Mononuclear cell (primary cell): ENCODE data around the gene GULP1. TPM values are rescaled to one million over a fixed set of nuclear protein-coding genes. Genes with fewer than 3 reads are reported as not detected.
"Not testable (repeated sequence)": the region's sequence is repeated elsewhere in the genome, so short reads cannot be mapped to it uniquely, and the experiment has no call there.

Experiments used
- H3K27me3 ChIP-seq: 2 replicates; pipeline ENCODE4 v1.6.0; 2011; ENCODE audit warnings: low read length, control low read depth; ENCODE audit not compliant: insufficient read depth
- H3K4me1 ChIP-seq: 2 replicates; pipeline ENCODE4 v1.5.1; 2011; ENCODE audit warnings: mild to moderate bottlenecking, low read length, control low read depth; ENCODE audit not compliant: insufficient read depth
- H3K4me3 ChIP-seq: 2 replicates; pipeline ENCODE4 v1.5.1; 2011; ENCODE audit warnings: mild to moderate bottlenecking, low read length, moderate library complexity
- H3K9me3 ChIP-seq: 2 replicates; pipeline ENCODE4 v1.5.1; 2011; ENCODE audit warnings: low read depth, mild to moderate bottlenecking, control low read depth, low read length
- total RNA-seq: library from RNA; depleted of rRNA; stranded (reverse); fragments of >200 nt; gene quantifications from one replicate; pipeline ENCODE4 v1.2.3, GENCODE V29; 2012

GULP1 gene
- total RNA-seq, 1 donor = under 0.01 TPM

GRCh38 chr2:188601391-188601790 lies 309.7 kb downstream of the GULP1 start:
- H3K4me1 ChIP-seq = no peaks in the 10 kb centered on the region
- no peak overlapping the region for H3K4me3 ChIP-seq
- H3K27me3 ChIP-seq = no peaks in the 10 kb centered on the region
- H3K9me3 ChIP-seq = no peaks in the 10 kb centered on the region

GRCh38 chr2:188601927-188602326 lies 310.3 kb downstream of the GULP1 start:
- H3K4me3 ChIP-seq = no peak overlapping the region
- H3K27me3 ChIP-seq = no peaks in the 10 kb centered on the region
- no peaks in the 10 kb centered on the region for H3K9me3 ChIP-seq
- no peaks in the 10 kb centered on the region for H3K4me1 ChIP-seq

- Histone ChIP-seq H3K4me1 (no peaks in the 10 kb centered on the region), H3K4me3 (no peak overlapping the region), H3K9me3 (no peaks in the 10 kb centered on the region), H3K27me3 (no peaks in the 10 kb centered on the region)
Observed at GRCh38 chr2:188604579-188604978, 312.9 kb downstream of the GULP1 start.

DNA sequence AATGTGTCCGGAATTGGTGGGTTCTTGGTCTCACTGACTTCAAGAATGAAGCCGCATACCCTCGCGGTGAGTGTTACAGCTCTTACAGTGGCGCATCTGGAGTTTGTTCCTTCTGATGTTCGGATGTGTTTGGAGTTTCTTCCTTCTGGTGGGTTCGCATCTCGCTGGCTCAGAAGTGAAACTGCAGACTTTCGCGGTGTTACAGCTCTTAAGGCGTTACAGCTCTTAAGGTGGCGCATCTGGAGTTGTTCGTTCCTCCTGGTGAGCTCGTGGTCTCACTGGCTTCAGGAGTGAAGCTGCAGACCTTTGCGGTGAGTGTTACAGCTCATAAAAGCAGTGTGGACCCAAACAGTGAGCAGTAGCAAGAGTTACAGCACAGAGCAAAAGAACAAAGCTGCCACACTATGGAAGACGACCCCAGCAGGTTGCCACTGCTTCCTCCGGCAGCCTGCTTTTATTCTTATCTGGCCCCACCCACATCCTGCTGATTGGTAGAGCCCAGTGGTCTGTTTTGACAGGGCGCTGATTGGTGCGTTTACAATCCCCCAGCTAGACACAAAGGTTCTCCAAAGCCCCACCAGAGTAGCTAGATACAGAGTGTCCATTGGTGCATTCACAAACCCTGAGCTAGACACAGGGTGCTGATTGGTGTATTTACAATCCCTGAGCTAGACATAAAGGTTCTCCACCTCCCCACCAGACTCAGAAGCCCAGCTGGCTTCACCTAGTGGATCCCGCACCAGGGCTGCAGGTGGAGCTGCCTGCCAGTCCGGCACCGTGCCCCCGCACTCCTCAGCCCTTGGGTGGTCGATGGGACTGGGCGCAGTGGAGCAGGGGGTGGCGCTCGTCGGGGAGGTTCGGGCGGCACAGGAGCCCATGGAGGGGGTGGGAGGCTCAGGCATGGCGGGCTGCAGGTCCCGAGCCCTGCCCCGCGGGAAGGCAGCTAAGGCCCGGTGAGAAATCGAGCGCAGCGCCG lies 314.2 kb downstream of the GULP1 start:
- not testable (repeated sequence) for H3K27me3 ChIP-seq, H3K4me3 ChIP-seq, H3K4me1 ChIP-seq, H3K9me3 ChIP-seq

GRCh38 chr2:188606596-188606995 lies 314.9 kb downstream of the GULP1 start:
- H3K9me3 ChIP-seq = not testable (repeated sequence)

GRCh38 chr2:188607501-188607900 lies 315.8 kb downstream of the GULP1 start:
- Histone ChIP-seq H3K4me1 (no peaks in the 10 kb centered on the region), H3K27me3 (no peaks in the 10 kb centered on the region), H3K9me3 (no peaks in the 10 kb centered on the region)

More at GRCh38 chr2:188606596-188606995, 314.9 kb downstream of the GULP1 start:
- not testable (repeated sequence) for H3K27me3 ChIP-seq, H3K4me1 ChIP-seq, H3K4me3 ChIP-seq

GRCh38 chr2:188609321-188610049 lies 317.8 kb downstream of the GULP1 start:
- no peaks in the 10 kb centered on the region for H3K9me3 ChIP-seq
- H3K4me1 ChIP-seq = no peaks in the 10 kb centered on the region
- no peaks in the 10 kb centered on the region for H3K27me3 ChIP-seq
- H3K4me3 ChIP-seq = no peak overlapping the region

More at GRCh38 chr2:188607501-188607900, 315.8 kb downstream of the GULP1 start:
- H3K4me3 ChIP-seq = no peak overlapping the region

GRCh38 chr2:188610050-188610444 lies 318.4 kb downstream of the GULP1 start:
- H3K4me3 ChIP-seq = no peak overlapping the region
- no peaks in the 10 kb centered on the region for H3K9me3 ChIP-seq
- no peaks in the 10 kb centered on the region for H3K4me1 ChIP-seq
- no peaks in the 10 kb centered on the region for H3K27me3 ChIP-seq

DNA sequence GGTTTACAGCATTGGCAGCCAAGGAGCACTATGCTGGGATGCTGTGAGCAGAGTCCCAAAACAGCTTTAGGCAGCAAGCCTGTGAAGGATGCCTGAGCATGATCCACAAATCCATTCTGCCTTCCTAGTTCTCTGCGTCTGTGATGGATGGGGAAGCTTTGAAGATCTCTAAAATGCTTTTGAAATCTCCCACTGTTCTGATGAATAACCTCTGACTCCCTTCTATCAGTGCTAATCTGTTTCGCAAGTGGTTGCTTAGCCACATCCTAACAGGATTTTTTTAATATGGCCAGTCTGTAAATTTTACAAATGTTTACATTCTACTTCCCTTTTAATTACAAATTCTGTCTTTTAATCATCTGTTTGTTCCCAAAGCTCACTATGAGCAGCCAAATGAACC lies 319.2 kb downstream of the GULP1 start:
- Histone ChIP-seq H3K9me3 (no peaks in the 10 kb centered on the region), H3K4me1 (no peaks in the 10 kb centered on the region), H3K4me3 (no peak overlapping the region), H3K27me3 (no peaks in the 10 kb centered on the region)

DNA sequence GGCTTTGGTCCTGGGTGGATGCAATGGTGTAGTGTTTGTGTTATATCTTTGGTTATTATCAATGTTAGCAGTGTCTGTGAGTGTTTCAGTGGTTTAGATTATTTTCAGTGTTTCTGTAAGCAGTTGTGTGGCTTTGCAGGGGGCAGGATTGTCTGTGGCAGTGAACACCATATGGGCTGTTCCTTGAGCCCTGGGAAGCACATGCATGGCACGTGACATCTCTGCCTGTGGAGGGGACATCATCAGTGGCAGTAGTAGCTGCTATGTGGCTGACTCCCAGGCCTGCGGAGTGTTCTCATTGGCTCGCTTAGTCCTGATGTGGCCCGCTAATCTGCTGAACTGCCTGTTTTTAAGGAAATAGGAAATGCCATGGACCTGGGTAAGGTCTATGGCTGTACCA lies 327.5 kb downstream of the GULP1 start:
- Histone ChIP-seq H3K9me3 (no peaks in the 10 kb centered on the region), H3K4me1 (no peaks in the 10 kb centered on the region), H3K27me3 (no peaks in the 10 kb centered on the region), H3K4me3 (no peak overlapping the region)

- no peak overlapping the region for H3K4me3 ChIP-seq
- H3K4me1 ChIP-seq = no peaks in the 10 kb centered on the region
- no peaks in the 10 kb centered on the region for H3K27me3 ChIP-seq
- no peaks in the 10 kb centered on the region for H3K9me3 ChIP-seq
Observed at GRCh38 chr2:188620916-188621315, 329.2 kb downstream of the GULP1 start.

- H3K27me3 ChIP-seq = no peaks in the 10 kb centered on the region
- no peak overlapping the region for H3K4me3 ChIP-seq
- H3K4me1 ChIP-seq = no peaks in the 10 kb centered on the region
- no peaks in the 10 kb centered on the region for H3K9me3 ChIP-seq
Observed at GRCh38 chr2:188622601-188623260, 331.1 kb downstream of the GULP1 start.

- Histone ChIP-seq H3K27me3 (no peaks in the 10 kb centered on the region), H3K9me3 (no peaks in the 10 kb centered on the region), H3K4me3 (no peak overlapping the region), H3K4me1 (no peaks in the 10 kb centered on the region)
Observed at GRCh38 chr2:188623995-188624643, 332.4 kb downstream of the GULP1 start.

- Histone ChIP-seq H3K4me1 (no peaks in the 10 kb centered on the region), H3K4me3 (no peak overlapping the region), H3K27me3 (no peaks in the 10 kb centered on the region), H3K9me3 (no peaks in the 10 kb centered on the region)
Observed at GRCh38 chr2:188627471-188627870, 335.8 kb downstream of the GULP1 start.
